ENCODE data around the gene WWP2.
"Not testable (repeated sequence)": the region's sequence is repeated elsewhere in the genome, so short reads cannot be mapped to it uniquely, and the experiment has no call there.

The WWP2 gene

GRCh38 chr16:69952116-69952515, 190.0 kb downstream of the WWP2 start:
- FAIRE-seq: not testable (repeated sequence)

- not testable (repeated sequence) for FAIRE-seq
Measured at GRCh38 chr16:69952572-69953355, 190.6 kb downstream of the WWP2 start.

GRCh38 chr16:69954241-69954640, 192.1 kb downstream of the WWP2 start:
- FAIRE-seq: not testable (repeated sequence)

- FAIRE-seq: not testable (repeated sequence)
Measured at GRCh38 chr16:69963312-69963711, 201.2 kb downstream of the WWP2 start.

GRCh38 chr16:69964960-69965660, 203.0 kb downstream of the WWP2 start:
- FAIRE-seq: not testable (repeated sequence)

- FAIRE-seq: not testable (repeated sequence)
Measured at GRCh38 chr16:69965661-69966054, 203.5 kb downstream of the WWP2 start.

- FAIRE-seq: not testable (repeated sequence)
Measured at GRCh38 chr16:69967688-69968087, 205.6 kb downstream of the WWP2 start.

- not testable (repeated sequence) for FAIRE-seq
Measured at GRCh38 chr16:69968125-69968524, 206.0 kb downstream of the WWP2 start.

GRCh38 chr16:69969657-69970056, 207.5 kb downstream of the WWP2 start:
- FAIRE-seq: not testable (repeated sequence)

- not testable (repeated sequence) for FAIRE-seq
Measured at GRCh38 chr16:69972120-69972519, 210.0 kb downstream of the WWP2 start.

GRCh38 chr16:69972935-69973334, 210.8 kb downstream of the WWP2 start:
- not testable (repeated sequence) for FAIRE-seq

- not testable (repeated sequence) for FAIRE-seq
Measured at GRCh38 chr16:69985196-69985595, 223.1 kb downstream of the WWP2 start.
